Activated CD4-positive, alpha-beta T cell treated with anti-CD3 and anti-CD28 coated beads, Interleukin-2, amount 10 ng/mL, durations not matched to agents 24 days and 14 days (primary cell): ENCODE results near the gene PRKCI. TPM values are rescaled to one million over a fixed set of nuclear protein-coding genes. Genes with fewer than 3 reads are reported as not detected.
"Not testable (repeated sequence)": the region's sequence is repeated elsewhere in the genome, so short reads cannot be mapped to it uniquely, and the experiment has no call there.

Source experiments
- DNase-seq: peaks from one replicate; pipeline ENCODE4 v3.0.0; 2022
- H3K27ac Mint-ChIP-seq: one replicate; pipeline ENCODE4 v1.8.0; 2022; ENCODE audit warnings: mild to moderate bottlenecking, mixed read lengths
- H3K27me3 Mint-ChIP-seq: one replicate; pipeline ENCODE4 v1.8.0; 2022; ENCODE audit warnings: mixed read lengths
- H3K36me3 Mint-ChIP-seq: one replicate; pipeline ENCODE4 v1.8.0; 2022; ENCODE audit warnings: low read depth, mild to moderate bottlenecking, mixed read lengths
- H3K4me1 Mint-ChIP-seq: one replicate; pipeline ENCODE4 v1.8.0; 2021; ENCODE audit warnings: mixed read lengths
- H3K4me3 Mint-ChIP-seq: one replicate; pipeline ENCODE4 v1.8.0; 2022; ENCODE audit warnings: mild to moderate bottlenecking, moderate library complexity, mixed read lengths
- H3K9me3 Mint-ChIP-seq: one replicate; pipeline ENCODE4 v1.8.0; 2021; ENCODE audit warnings: mixed read lengths
- intact Hi-C: fragments of 100-400 bp; cut with micrococcal nuclease; formaldehyde crosslinking; loops from one replicate; pipeline ENCODE4 v1.15.1; 2023
- total RNA-seq: library from RNA; stranded (reverse); gene quantifications from 2 replicates; pipeline ENCODE4 v1.2.3, GENCODE V29; 2022

The PRKCI gene
- total RNA-seq, 1 donor from 2014 or later, result 19.7 TPM

DNA sequence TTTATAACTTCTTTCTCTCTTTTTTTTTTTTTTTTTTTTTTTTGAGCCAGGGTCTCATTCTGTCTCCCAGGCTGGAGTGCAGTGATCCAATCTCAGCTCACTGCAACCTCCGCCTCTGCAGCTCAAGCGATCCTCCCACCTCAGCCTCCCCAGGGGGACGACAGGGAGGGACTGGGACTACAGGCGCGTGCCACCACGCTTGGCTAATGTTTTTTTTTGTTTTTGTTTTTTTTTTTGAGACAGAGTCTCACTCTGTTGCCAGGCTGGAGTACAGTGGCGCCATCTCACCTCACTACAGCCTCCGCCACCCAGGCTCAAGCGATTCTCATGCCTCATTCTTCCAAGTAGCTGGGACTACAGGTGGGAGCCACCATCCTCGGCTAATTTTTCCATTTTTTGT lies 17.7 kb upstream of the PRKCI start:
- H3K27ac Mint-ChIP-seq, result no peak overlapping the region
- intact Hi-C loops, result no loop called here
- peaks cover 17% of the 10 kb centered on the region for H3K27me3 Mint-ChIP-seq
- H3K4me3 Mint-ChIP-seq, result no peak overlapping the region
- H3K36me3 Mint-ChIP-seq, result no peaks in the 10 kb centered on the region
- DNase-seq, result no peak
- H3K4me1 Mint-ChIP-seq, result peaks cover 4% of the 10 kb centered on the region
- no peaks in the 10 kb centered on the region for H3K9me3 Mint-ChIP-seq

DNA sequence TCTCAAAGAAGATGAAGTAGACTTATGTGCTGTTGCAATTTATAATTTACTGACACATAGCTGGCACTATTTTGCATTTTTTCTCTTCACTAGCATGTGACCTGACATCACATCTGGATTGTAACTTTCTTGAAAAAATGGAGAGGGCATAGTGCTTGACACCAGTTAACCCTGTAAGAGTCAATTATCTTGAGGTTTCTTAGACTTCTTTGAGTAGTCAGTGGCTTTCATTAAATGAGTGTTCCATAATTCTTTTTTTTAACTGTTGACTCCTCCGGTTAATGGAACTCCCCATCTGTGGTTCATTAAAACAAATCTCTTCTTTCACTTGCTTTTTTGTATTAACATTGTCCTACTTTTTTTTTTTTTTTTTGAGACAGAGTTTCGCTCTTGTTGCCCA lies 16.9 kb upstream of the PRKCI start:
- H3K36me3 Mint-ChIP-seq, result no peaks in the 10 kb centered on the region
- H3K27ac Mint-ChIP-seq, result no peak overlapping the region
- H3K27me3 Mint-ChIP-seq, result peaks cover 12% of the 10 kb centered on the region
- DNase-seq, result no peak
- peaks cover 4% of the 10 kb centered on the region for H3K9me3 Mint-ChIP-seq
- H3K4me3 Mint-ChIP-seq, result no peak overlapping the region
- H3K4me1 Mint-ChIP-seq, result peaks cover 3% of the 10 kb centered on the region
- intact Hi-C loops, result no loop called here

DNA sequence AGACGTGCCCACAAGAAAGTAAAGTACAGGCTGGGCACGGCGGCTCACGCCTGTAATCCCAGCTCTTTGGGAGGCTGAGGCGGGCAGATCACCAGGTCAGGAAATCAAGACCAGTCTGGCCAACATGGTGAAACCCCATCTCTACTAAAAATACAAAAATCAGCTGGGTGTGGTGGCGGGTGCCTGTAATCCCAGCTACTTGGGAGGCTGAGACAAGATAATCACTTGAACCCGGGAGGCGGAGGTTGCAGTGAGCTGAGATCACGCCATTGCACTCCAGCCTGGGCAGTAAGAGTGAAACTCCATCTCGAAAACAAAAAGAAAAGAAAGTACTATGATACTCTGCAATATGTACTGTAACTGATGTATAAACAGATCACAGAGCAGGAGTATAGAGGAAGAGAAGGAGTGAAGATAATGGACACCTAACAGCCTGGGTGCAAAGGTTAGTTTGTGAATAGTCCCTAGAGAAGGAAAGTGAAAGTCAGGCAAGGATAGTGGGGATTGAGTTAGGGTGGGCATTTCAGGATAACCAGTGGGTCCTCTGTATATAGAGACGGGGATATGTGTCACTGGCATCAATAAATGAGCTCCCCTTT lies 16.0 kb upstream of the PRKCI start:
- H3K27me3 Mint-ChIP-seq, H3K9me3 Mint-ChIP-seq, H3K36me3 Mint-ChIP-seq, H3K4me1 Mint-ChIP-seq, DNase-seq, H3K27ac Mint-ChIP-seq, H3K4me3 Mint-ChIP-seq, intact Hi-C loops: not testable (repeated sequence)

DNA sequence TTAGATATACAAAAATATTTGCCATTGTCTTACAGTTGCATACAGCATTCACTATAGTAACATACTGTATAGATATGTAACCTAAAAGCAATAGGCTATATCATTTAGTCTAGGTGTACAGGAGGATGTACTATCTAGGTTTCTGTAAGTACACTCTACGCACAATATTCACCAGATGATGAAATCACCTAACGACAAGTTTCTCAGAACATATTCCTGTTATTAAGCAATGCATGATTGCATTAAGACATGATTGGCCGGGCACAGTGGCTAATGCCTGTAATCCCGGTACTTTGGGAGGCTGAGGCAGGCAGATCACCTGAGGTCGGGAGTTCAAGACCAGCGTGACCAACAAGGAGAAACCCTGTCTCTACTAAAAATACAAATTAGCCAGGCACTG lies 14.5 kb upstream of the PRKCI start:
- Mint-ChIP-seq H3K36me3 (no peaks in the 10 kb centered on the region), H3K9me3 (peaks cover 9% of the 10 kb centered on the region), H3K4me3 (no peak overlapping the region), H3K27me3 (peaks cover 12% of the 10 kb centered on the region), H3K27ac (no peak overlapping the region), H3K4me1 (peaks cover 3% of the 10 kb centered on the region)
- no peak for DNase-seq
- intact Hi-C loops, result no loop called here

DNA sequence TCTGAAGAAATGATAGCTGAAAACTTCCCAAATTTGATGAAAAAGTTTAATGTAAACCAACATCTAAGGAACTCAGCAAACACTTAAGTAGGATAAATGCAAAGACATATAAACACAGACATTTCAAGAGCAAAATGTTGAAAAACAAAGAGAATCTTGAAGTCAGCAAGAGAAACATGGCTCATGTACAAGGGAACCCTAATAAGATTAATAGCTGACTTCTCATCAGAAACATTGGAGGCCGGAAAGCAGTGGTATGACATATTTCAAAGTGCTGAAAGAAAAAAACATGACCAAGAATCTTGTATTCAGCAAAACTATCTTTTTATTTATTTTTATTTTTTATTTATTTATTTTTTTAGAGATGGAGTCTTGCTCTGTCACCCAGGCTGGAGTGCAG lies 10.6 kb upstream of the PRKCI start:
- H3K27me3 Mint-ChIP-seq, result peaks cover 6% of the 10 kb centered on the region
- DNase-seq, result no peak
- H3K27ac Mint-ChIP-seq, result no peak overlapping the region
- no peaks in the 10 kb centered on the region for H3K36me3 Mint-ChIP-seq
- peaks cover 9% of the 10 kb centered on the region for H3K9me3 Mint-ChIP-seq
- intact Hi-C loops, result no loop called here
- H3K4me1 Mint-ChIP-seq, result no peaks in the 10 kb centered on the region
- no peak overlapping the region for H3K4me3 Mint-ChIP-seq

DNA sequence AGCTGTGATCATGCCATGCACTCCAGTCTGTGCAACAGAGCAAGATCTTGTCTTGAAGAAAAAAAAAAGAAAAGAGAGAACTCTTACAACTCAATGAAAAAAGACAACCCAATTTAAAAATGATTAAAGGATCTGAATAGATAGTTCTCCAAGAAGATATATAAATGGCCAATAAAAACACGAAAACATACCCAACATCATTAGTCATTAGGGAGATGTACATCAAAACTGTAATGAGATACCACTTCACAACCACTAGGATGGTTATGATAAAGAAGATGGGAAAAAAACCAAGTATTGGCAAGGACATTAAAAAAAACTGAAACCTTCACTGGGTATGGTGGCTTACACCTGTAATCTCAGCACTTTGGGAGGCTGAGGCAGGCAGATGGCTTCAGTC lies 2.4 kb upstream of the PRKCI start:
- peaks cover 8% of the 10 kb centered on the region for H3K27me3 Mint-ChIP-seq
- intact Hi-C loops, result loop anchor here (5.0 kb wide), 1 partner anchor 1237 kb away; no protein-coding TSS in a partner anchor

DNA sequence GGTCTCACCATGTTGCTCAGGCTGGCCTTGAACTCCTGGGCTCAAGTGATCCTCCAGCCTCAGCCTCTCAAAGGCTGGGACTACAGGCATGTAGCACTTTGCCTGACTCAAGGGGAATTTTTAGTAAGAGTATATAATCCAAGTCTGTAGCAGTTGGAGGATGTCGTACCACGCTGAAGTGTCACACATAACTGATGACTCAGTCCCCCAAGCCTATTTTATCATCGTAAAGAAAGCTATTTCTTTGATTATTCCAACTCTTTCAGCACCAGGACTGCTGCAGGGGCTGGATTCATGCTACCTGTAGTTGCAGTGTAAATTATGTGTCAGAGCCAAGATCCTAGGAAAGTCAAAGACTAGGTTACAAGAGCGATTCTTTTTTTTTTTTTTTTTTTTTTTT lies 1.4 kb upstream of the PRKCI start:
- H3K27ac Mint-ChIP-seq, result no peak overlapping the region
- intact Hi-C loops, result loop anchor here (5.0 kb wide), 1 partner anchor 1236 kb away; no protein-coding TSS in a partner anchor

More for the DNA sequence above, 2.4 kb upstream of the PRKCI start:
- H3K4me3 Mint-ChIP-seq, result no peak overlapping the region
- H3K4me1 Mint-ChIP-seq, result peaks cover 19% of the 10 kb centered on the region
- H3K27ac Mint-ChIP-seq, result no peak overlapping the region
- no peaks in the 10 kb centered on the region for H3K9me3 Mint-ChIP-seq
- no peak for DNase-seq
- H3K36me3 Mint-ChIP-seq, result no peaks in the 10 kb centered on the region

DNA sequence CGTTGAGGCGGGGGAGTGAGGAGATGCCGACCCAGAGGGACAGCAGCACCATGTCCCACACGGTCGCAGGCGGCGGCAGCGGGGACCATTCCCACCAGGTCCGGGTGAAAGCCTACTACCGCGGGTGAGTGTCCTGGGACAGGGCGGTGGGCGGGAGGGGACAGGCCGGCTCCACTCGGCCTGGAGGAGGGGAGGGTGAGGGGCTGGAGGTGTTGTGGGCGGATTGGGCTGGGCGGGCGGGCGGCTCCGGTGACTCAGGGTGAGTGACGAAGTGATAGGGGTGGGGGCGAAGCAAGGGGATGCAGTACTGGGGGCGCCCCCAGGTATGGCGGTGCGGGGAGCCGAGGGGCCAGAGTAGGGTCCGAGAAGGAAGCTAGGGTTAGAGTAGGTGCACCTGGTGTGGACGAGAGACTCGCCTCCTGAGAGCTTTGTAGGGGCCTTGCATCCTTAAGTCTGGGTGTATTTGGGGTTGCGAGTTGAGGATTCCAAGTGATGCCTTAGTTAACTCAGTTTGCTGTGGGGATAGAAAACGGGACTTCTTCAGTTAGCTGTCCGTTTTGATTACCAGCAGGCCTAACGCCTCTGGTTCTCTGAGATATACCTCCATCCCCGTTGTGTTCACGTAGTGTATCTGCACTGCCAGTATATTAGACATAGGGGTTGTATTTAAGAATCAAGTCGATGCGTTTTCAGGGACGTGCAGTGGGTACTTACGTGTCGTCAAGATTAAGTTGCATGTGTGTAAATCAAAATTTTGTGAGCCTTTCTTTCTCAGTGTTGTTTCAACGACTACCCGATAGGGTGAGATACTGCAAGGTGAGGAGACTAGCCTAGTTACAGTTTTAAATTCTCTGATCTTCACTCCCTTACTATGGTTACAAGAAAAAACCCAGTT lies 670 bp downstream of the PRKCI start:
- H3K4me1 Mint-ChIP-seq, result peaks cover 25% of the 10 kb centered on the region
- peaks cover 4% of the 10 kb centered on the region for H3K27me3 Mint-ChIP-seq
- H3K27ac Mint-ChIP-seq, result peak overlapping the region; percentile 81
- H3K4me3 Mint-ChIP-seq, result peak overlapping the region; percentile 89
- no peaks in the 10 kb centered on the region for H3K36me3 Mint-ChIP-seq
- intact Hi-C loops, result loop anchor here (1.0 to 5.0 kb wide), 6 partner anchors 34 to 1234 kb away; partner anchors contain the start of genes PHC3, SKIL and TERC
- H3K9me3 Mint-ChIP-seq, result no peaks in the 10 kb centered on the region
- no peak for DNase-seq

More for the DNA sequence above, 1.4 kb upstream of the PRKCI start:
- Mint-ChIP-seq H3K27me3 (peaks cover 7% of the 10 kb centered on the region), H3K4me1 (peaks cover 23% of the 10 kb centered on the region), H3K4me3 (peak overlapping the region; percentile 68), H3K9me3 (no peaks in the 10 kb centered on the region), H3K36me3 (no peaks in the 10 kb centered on the region)
- no peak for DNase-seq

DNA sequence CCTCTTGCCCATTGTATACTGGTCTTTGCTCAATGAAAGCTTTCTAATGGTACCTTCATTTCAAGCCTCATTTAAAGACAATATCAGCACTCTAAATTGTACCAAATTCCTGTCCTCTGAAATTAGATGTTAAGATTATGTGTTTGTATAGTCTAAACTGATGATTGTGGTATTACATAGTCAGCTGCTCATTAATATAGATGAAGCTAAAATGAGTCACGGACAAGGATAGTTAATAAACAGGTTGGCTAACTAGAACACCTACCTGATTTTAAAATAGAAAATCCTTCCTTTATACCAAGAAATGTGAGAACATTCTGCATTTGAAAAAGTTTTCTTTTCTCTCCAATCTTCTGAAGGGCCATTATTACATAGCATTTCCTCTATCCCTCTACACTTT lies 2.9 kb downstream of the PRKCI start:
- H3K4me1 Mint-ChIP-seq, result peaks cover 26% of the 10 kb centered on the region
- H3K4me3 Mint-ChIP-seq, result no peak overlapping the region
- intact Hi-C loops, result no loop called here
- H3K9me3 Mint-ChIP-seq, result no peaks in the 10 kb centered on the region
- H3K27ac Mint-ChIP-seq, result no peak overlapping the region
- DNase-seq, result no peak
- H3K36me3 Mint-ChIP-seq, result no peaks in the 10 kb centered on the region
- no peaks in the 10 kb centered on the region for H3K27me3 Mint-ChIP-seq

DNA sequence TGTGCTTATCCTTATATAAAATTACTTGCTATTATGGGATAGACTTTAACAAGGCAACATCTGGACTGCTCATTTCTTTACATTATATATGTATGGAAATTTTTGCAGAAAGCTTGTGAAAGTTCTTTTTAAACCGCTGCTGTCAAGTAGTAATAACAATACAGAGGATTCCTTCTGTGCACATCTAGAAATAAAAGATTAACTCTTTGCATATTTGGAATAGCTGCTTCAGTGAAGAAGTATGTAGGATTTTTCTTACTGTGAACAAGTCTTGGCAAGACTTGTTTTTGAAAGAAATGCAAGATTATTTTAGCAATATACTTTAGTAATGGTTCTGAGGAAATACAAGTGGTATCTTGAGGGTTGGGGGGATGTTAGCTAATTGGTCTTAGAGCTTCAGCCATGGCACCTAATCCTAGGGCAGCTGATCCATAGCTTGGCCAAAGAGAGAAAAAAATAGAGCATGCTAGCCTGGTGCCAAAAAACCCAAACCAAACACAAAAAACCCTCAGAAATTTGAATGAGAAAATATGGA lies 4.3 kb downstream of the PRKCI start:
- Mint-ChIP-seq H3K36me3 (no peaks in the 10 kb centered on the region), H3K9me3 (no peaks in the 10 kb centered on the region), H3K27ac (no peak overlapping the region), H3K4me3 (no peak overlapping the region), H3K4me1 (peaks cover 22% of the 10 kb centered on the region), H3K27me3 (no peaks in the 10 kb centered on the region)
- intact Hi-C loops, result no loop called here
- DNase-seq, result no peak

DNA sequence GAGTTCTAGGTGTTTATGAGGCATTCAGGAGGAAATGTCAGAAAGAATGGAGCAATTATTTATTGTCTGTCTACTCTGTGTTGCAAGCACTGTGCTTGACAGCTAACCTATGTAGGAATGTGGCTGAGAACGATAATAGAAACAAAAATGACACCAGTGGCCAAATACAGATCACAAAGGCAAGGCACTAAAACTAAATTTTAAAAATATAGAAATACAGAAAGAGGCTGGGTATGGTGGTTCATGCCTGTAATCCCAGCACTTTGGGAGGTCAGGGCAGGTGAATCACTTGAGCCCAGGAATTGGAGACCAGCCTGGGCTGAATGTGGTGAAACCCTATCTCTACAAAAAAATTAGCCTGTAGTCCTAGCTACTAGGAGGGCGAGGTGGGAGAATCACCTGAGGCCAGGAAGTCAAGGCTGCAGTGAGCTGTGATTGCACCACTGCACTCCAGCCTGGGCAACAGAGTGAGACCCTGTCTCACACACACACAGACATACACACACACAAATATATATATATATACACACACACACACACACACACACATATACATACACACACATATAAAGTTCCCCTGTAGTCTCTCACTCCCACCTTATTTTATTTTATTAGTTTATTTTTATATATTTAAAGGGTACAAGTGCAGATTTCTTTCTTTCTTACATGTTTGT lies 6.0 kb downstream of the PRKCI start:
- no peak for DNase-seq
- H3K36me3 Mint-ChIP-seq, result no peaks in the 10 kb centered on the region
- H3K27me3 Mint-ChIP-seq, result no peaks in the 10 kb centered on the region
- intact Hi-C loops, result no loop called here
- H3K9me3 Mint-ChIP-seq, result no peaks in the 10 kb centered on the region
- no peak overlapping the region for H3K4me3 Mint-ChIP-seq
- peaks cover 14% of the 10 kb centered on the region for H3K4me1 Mint-ChIP-seq
- H3K27ac Mint-ChIP-seq, result no peak overlapping the region

DNA sequence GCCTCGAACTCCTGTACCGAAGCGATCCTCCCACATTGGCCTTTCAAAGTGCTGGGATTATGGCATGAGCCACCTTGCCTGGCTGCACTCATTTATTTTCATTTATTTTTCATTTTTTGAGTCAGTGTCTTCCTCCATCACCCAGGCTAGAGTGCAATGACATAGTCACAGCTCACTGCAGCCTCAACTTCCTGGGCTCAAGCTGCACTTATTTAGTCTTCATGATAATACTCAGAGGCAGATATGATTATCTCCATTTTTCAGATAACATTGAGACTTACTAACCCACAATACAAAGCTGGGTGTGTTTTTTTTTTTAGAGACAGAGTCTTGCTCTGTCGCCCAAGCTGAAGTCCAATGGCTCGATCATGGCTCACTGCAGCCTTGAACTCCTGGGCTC lies 10.0 kb downstream of the PRKCI start:
- DNase-seq, result no peak
- intact Hi-C loops, result no loop called here
- no peak overlapping the region for H3K4me3 Mint-ChIP-seq
- no peaks in the 10 kb centered on the region for H3K9me3 Mint-ChIP-seq
- peaks cover 3% of the 10 kb centered on the region for H3K4me1 Mint-ChIP-seq
- H3K27me3 Mint-ChIP-seq, result no peaks in the 10 kb centered on the region
- peaks cover 9% of the 10 kb centered on the region for H3K36me3 Mint-ChIP-seq
- no peak overlapping the region for H3K27ac Mint-ChIP-seq

DNA sequence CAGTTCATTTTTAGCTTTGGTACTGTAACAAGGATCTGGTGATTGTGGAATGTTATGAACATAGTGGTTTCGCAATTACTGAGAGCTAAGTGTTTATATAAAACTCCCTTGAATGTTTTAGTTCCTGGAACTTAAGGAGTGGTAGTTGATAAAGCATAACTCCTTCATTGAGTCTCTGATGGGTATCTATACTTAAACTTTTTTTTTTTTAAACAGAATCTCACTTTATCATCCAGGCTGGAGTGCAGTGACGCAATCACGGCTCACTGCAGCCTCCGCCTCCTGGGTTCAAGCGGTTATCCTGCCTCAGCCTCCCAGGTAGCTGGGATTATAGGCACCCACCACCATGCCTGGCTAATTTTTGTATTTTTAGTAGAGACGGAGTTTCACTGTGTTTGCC lies 11.3 kb downstream of the PRKCI start:
- Mint-ChIP-seq H3K4me1 (no peaks in the 10 kb centered on the region), H3K27me3 (no peaks in the 10 kb centered on the region), H3K36me3 (peaks cover 9% of the 10 kb centered on the region), H3K9me3 (no peaks in the 10 kb centered on the region), H3K4me3 (no peak overlapping the region), H3K27ac (no peak overlapping the region)
- DNase-seq, result no peak
- intact Hi-C loops, result no loop called here

DNA sequence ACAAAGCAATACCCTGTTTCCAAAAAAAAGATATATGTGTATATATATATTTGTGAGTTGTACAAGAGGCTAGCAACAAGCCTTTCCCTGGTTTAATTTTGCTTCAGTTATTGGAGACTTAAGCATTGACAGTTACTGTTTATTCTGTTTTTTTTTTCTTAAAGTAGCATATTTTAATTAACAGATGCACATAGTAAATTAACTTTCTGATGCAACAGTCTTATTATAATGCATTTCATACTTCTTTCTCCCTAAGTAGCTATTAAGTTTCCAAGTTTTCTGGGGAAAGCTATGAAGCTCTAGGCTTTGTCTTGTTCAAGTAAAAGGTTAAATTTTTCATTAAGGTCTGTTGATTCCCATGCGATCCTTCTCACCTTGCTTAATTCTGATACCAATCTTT lies 17.9 kb downstream of the PRKCI start:
- intact Hi-C loops, result no loop called here
- no peak overlapping the region for H3K4me3 Mint-ChIP-seq

More for the DNA sequence above, 17.9 kb downstream of the PRKCI start:
- Mint-ChIP-seq H3K36me3 (peaks cover 13% of the 10 kb centered on the region), H3K9me3 (no peaks in the 10 kb centered on the region), H3K4me1 (no peaks in the 10 kb centered on the region), H3K27ac (no peak overlapping the region), H3K27me3 (no peaks in the 10 kb centered on the region)
- DNase-seq, result no peak
